K562 (cell line): ENCODE measurements around the gene GSTA2. TPM values are rescaled to one million over a fixed set of nuclear protein-coding genes. Genes with fewer than 3 reads are reported as not detected.
A peak's percentile ranks its signal among the peaks of the same experiment; 100 is the strongest.

Source experiments
- BHLHE40 ChIP-seq: IDR thresholded peaks from 2 replicates; pipeline ENCODE4 v1.6.1; 2011; ENCODE audit warnings: low read length, improper control_type of control experiment
- CEBPG ChIP-seq, 3 experiments: fragments of 200-800 bp in 1 of 3; sonication (Bioruptor generic) in 1 of 3; sonication (generic) in 1 of 3; formaldehyde crosslinking in 1 of 3; IDR thresholded peaks in 2 of 3; conservative IDR thresholded peaks in 1 of 3; 2 replicates each; pipeline versions ENCODE4 v1.6.1 to v1.8.0; 2016 to 2022; ENCODE audit warnings: missing compliant biosample characterization in 2 of 3, missing genetic modification characterization in 2 of 3, mild to moderate bottlenecking in 1 of 3, missing genetic modification reagents in 1 of 3
- CHD4 ChIP-seq: fragments of 200-600 bp; sonication (generic); IDR thresholded peaks from 3 replicates; pipeline ENCODE4 v1.6.1; 2012; ENCODE audit warnings: low read depth, mild to moderate bottlenecking, mixed read lengths, low read length, inconsistent platforms; ENCODE audit not compliant: insufficient read depth, insufficient replicate concordance, poor library complexity, severe bottlenecking
- CREM ChIP-seq: IDR thresholded peaks from 2 replicates; pipeline ENCODE4 v1.6.1; 2014; ENCODE audit warnings: antibody characterized with exemption, low read depth
- CTCF ChIP-seq, 3 experiments: IDR thresholded peaks in 2 of 3; conservative IDR thresholded peaks in 1 of 3; 2 replicates each; pipeline ENCODE4 v1.5.1; 2011 to 2012; ENCODE audit warnings: low read length in 3 of 3, mild to moderate bottlenecking in 3 of 3, control low read depth in 2 of 3, improper control_type of control experiment in 1 of 3, inconsistent platforms in 1 of 3, low read depth in 1 of 3, mixed read lengths in 1 of 3, moderate library complexity in 1 of 3; ENCODE audit not compliant: insufficient read depth in 2 of 3
- ESRRB ChIP-seq: fragments of 250-450 bp; sonication (Bioruptor Pico); IDR thresholded peaks from 2 replicates; pipeline ENCODE4 v1.5.0; 2020; ENCODE audit warnings: mild to moderate bottlenecking, moderate library complexity, borderline replicate concordance
- FOXK2 ChIP-seq, 2 experiments: fragments of 450-650 bp; IDR thresholded peaks in 1 of 2; conservative IDR thresholded peaks in 1 of 2; 2 replicates each; pipeline ENCODE4 v1.6.1; 2016; ENCODE audit warnings: low read depth in 2 of 2, mild to moderate bottlenecking in 1 of 2
- HNRNPH1 ChIP-seq: fragments of 200-400 bp; formaldehyde crosslinking; optimal IDR thresholded peaks from 2 replicates; pipeline ENCODE3; 2017; ENCODE audit warnings: low read depth, mild to moderate bottlenecking, low read length, moderate library complexity
- NFE2 ChIP-seq: IDR thresholded peaks from 2 replicates; pipeline ENCODE4 v1.6.1; 2014; ENCODE audit warnings: antibody characterized with exemption, low read depth
- OTX1 ChIP-seq: fragments of 450-650 bp; formaldehyde crosslinking; IDR thresholded peaks from 2 replicates; pipeline ENCODE4 v1.4.0; 2022; ENCODE audit warnings: mild to moderate bottlenecking
- POLR3A ChIP-seq: IDR thresholded peaks from 2 replicates; pipeline ENCODE4 v1.6.1; 2011; ENCODE audit warnings: borderline replicate concordance, mild to moderate bottlenecking, moderate library complexity; ENCODE audit not compliant: insufficient read length, insufficient read depth; ENCODE audit errors: extremely low read depth
- POU5F1 ChIP-seq: fragments of 150-350 bp; IDR thresholded peaks from 2 replicates; pipeline ENCODE4 v1.6.1; 2014; ENCODE audit warnings: borderline replicate concordance, low read length, low read depth, mild to moderate bottlenecking; ENCODE audit not compliant: partially characterized antibody
- STAG1 ChIP-seq: sonication (generic); formaldehyde crosslinking; IDR thresholded peaks from 2 replicates; pipeline ENCODE4 v1.5.0; 2020; ENCODE audit warnings: missing genetic modification reagents, borderline replicate concordance
- TFAM ChIP-seq: fragments of 250-450 bp; sonication (Bioruptor Pico); conservative IDR thresholded peaks from 2 replicates; pipeline ENCODE4 v1.5.0; 2021; ENCODE audit warnings: mild to moderate bottlenecking, moderate library complexity
- ZNF696 ChIP-seq: fragments of 250-450 bp; sonication (Bioruptor Pico); conservative IDR thresholded peaks from 2 replicates; pipeline ENCODE4 v1.4.0; 2020; ENCODE audit warnings: mild to moderate bottlenecking, moderate library complexity
- polyA plus RNA-seq, 8 experiments: library from polyadenylated mRNA; depleted of rRNA in 4 of 8; stranded (reverse) in 5 of 8; unstranded in 3 of 8; fragments of >200 nt; fragmentation: Nextera tagmentation in 2 of 8; fragmentation: Illumina TruSeq in 1 of 8; extraction: Ambion mirVana in 2 of 8; extraction: Trizol in 1 of 8; gene quantifications; 2 replicates each; pipeline versions ENCODE4 v1.2.1 to v1.2.3, GENCODE V29; 2011 to 2014; ENCODE audit warnings: inconsistent platforms in 1 of 8, missing spikeins in 1 of 8
- total RNA-seq, 7 experiments: library from RNA; depleted of rRNA in 6 of 7; stranded (reverse); fragments of >200 nt in 6 of 7; fragmentation: Illumina TruSeq in 2 of 7; extraction: Trizol in 2 of 7; gene quantifications; 2 replicates each; pipeline versions ENCODE4 v1.2.1 to v1.2.3, GENCODE V29; 2011 to 2021; ENCODE audit warnings: low replicate concordance in 1 of 7
- TF ChIP-seq, protein P1 (sequence below): fragments of 250-450 bp; sonication (Bioruptor Pico); IDR thresholded peaks from 2 replicates; pipeline ENCODE4 v1.5.0; 2021
- TF ChIP-seq, protein P2 (sequence below), 2 experiments: IDR thresholded peaks; 2 replicates each; pipeline ENCODE4 v1.6.1; 2012; ENCODE audit warnings: improper control_type of control experiment in 2 of 2, low read depth in 2 of 2, low read length in 2 of 2, borderline replicate concordance in 1 of 2
- TF ChIP-seq, protein P3 (sequence below): fragments of 450-650 bp; IDR thresholded peaks from 2 replicates; pipeline ENCODE4 v1.6.1; 2017; ENCODE audit warnings: mild to moderate bottlenecking, moderate library complexity

GSTA2 gene
- total and polyA plus RNA-seq, 9 of the 15 experiments (the other 6 are each of a cell fraction or from before 2014, with no cell fraction given): 0.11 to 0.24 (median 0.14) TPM; not detected in 3

- TF ChIP-seq, protein P1, sequence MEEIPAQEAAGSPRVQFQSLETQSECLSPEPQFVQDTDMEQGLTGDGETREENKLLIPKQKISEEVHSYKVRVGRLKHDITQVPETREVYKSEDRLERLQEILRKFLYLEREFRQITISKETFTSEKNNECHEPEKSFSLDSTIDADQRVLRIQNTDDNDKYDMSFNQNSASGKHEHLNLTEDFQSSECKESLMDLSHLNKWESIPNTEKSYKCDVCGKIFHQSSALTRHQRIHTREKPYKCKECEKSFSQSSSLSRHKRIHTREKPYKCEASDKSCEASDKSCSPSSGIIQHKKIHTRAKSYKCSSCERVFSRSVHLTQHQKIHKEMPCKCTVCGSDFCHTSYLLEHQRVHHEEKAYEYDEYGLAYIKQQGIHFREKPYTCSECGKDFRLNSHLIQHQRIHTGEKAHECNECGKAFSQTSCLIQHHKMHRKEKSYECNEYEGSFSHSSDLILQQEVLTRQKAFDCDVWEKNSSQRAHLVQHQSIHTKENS (CRISPR knock-in tag): no peak
- TF ChIP-seq CHD4 (no peak), POU5F1 (no peak), CEBPG (CRISPR knock-in tag; IDR thresholded peaks at IDR 0.05) (peak; percentile 88), CEBPG (tag; conservative IDR thresholded peaks at IDR 0.05 in 1 of 2, IDR thresholded peaks at IDR 0.05 in 1 of 2) (peak; percentile 84 to 97), HNRNPH1 (no peak), ESRRB (CRISPR knock-in tag) (no peak), NFE2 (peak; percentile 39), CREM (0 out of 2 replicates have a peak, but pooled peaks have one; percentile 45), POLR3A (no peak), OTX1 (no peak), ZNF696 (CRISPR knock-in tag) (no peak), FOXK2 (conservative IDR thresholded peaks at IDR 0.05 in 1 of 2, IDR thresholded peaks at IDR 0.05 in 1 of 2; ENCODE audit: low read depth in 2 of 2) (no peak), CTCF (IDR thresholded peaks at IDR 0.05 in 2 of 3, conservative IDR thresholded peaks at IDR 0.05 in 1 of 3; ENCODE audit: insufficient read depth in 2 of 3, low read depth in 1 of 3, low read length in 3 of 3) (peak; percentile 90 to 98 (median 92)), BHLHE40 (no peak), STAG1 (no peak), TFAM (CRISPR knock-in tag) (no peak)
- TF ChIP-seq, protein P2, sequence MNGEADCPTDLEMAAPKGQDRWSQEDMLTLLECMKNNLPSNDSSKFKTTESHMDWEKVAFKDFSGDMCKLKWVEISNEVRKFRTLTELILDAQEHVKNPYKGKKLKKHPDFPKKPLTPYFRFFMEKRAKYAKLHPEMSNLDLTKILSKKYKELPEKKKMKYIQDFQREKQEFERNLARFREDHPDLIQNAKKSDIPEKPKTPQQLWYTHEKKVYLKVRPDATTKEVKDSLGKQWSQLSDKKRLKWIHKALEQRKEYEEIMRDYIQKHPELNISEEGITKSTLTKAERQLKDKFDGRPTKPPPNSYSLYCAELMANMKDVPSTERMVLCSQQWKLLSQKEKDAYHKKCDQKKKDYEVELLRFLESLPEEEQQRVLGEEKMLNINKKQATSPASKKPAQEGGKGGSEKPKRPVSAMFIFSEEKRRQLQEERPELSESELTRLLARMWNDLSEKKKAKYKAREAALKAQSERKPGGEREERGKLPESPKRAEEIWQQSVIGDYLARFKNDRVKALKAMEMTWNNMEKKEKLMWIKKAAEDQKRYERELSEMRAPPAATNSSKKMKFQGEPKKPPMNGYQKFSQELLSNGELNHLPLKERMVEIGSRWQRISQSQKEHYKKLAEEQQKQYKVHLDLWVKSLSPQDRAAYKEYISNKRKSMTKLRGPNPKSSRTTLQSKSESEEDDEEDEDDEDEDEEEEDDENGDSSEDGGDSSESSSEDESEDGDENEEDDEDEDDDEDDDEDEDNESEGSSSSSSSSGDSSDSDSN (IDR thresholded peaks at IDR 0.05; ENCODE audit: borderline replicate concordance in 1 of 2, low read depth in 2 of 2, low read length in 2 of 2): no peak
- TF ChIP-seq, protein P3, sequence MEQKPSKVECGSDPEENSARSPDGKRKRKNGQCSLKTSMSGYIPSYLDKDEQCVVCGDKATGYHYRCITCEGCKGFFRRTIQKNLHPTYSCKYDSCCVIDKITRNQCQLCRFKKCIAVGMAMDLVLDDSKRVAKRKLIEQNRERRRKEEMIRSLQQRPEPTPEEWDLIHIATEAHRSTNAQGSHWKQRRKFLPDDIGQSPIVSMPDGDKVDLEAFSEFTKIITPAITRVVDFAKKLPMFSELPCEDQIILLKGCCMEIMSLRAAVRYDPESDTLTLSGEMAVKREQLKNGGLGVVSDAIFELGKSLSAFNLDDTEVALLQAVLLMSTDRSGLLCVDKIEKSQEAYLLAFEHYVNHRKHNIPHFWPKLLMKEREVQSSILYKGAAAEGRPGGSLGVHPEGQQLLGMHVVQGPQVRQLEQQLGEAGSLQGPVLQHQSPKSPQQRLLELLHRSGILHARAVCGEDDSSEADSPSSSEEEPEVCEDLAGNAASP: no peak
Observed at GRCh38 chr6:52724406-52725121, 38.7 kb downstream of the GSTA2 start (continued).
